HG02610 (cell line): ENCODE measurements around the gene ODF2L.

Experiments
- ATAC-seq: cut with Tn5 transposase; IDR thresholded peaks from one replicate; pipeline ENCODE4 v1.9.1; 2021; ENCODE audit warnings: mild to moderate bottlenecking, moderate library complexity; ENCODE audit not compliant: unreplicated experiment

ODF2L gene

GRCh38 chr1:86395751-86396497, at the start of gene ODF2L:
TSS of gene ODF2L (minus strand) at chr1:86396323. CDS start at chr1:86387027, 9,296 bp downstream.
- peak; percentile 100 for ATAC-seq

- ATAC-seq = no peak
Observed at GRCh38 chr1:86445919-86446318, 49.8 kb upstream of the ODF2L start.

- ATAC-seq = no peak
Observed at GRCh38 chr1:86441997-86442396, 45.9 kb upstream of the ODF2L start.

- ATAC-seq = no peak
Observed at GRCh38 chr1:86441581-86441980, 45.5 kb upstream of the ODF2L start.

GRCh38 chr1:86436041-86436440, 39.9 kb upstream of the ODF2L start:
- no peak for ATAC-seq

GRCh38 chr1:86435327-86435726, 39.2 kb upstream of the ODF2L start:
- no peak for ATAC-seq

GRCh38 chr1:86434059-86434458, 37.9 kb upstream of the ODF2L start:
- no peak for ATAC-seq

GRCh38 chr1:86430376-86430775, 34.3 kb upstream of the ODF2L start:
- no peak for ATAC-seq

GRCh38 chr1:86429835-86430234, 33.7 kb upstream of the ODF2L start:
- no peak for ATAC-seq

GRCh38 chr1:86429122-86429725, 33.1 kb upstream of the ODF2L start:
- ATAC-seq = no peak

GRCh38 chr1:86423873-86424272, 27.8 kb upstream of the ODF2L start, which contains the start of gene CLCA2:
TSS of gene CLCA2 (plus strand) at chr1:86424171. CDS start at chr1:86424248, 77 bp downstream.
- no peak for ATAC-seq

- ATAC-seq = no peak
Observed at GRCh38 chr1:86423473-86423872, 27.4 kb upstream of the ODF2L start.

GRCh38 chr1:86421601-86422280, 25.6 kb upstream of the ODF2L start:
- no peak for ATAC-seq

GRCh38 chr1:86419277-86419903, 23.3 kb upstream of the ODF2L start:
- ATAC-seq = peak; percentile 76

- ATAC-seq = no peak
Observed at GRCh38 chr1:86416343-86416742, 20.2 kb upstream of the ODF2L start.

GRCh38 chr1:86410879-86411278, 14.8 kb upstream of the ODF2L start:
- no peak for ATAC-seq

GRCh38 chr1:86409416-86410021, 13.4 kb upstream of the ODF2L start:
- ATAC-seq = no peak

GRCh38 chr1:86396498-86396890, 371 bp upstream of the ODF2L start:
- ATAC-seq = peak; percentile 19

GRCh38 chr1:86394416-86394815, 1.7 kb downstream of the ODF2L start:
- no peak for ATAC-seq

GRCh38 chr1:86389307-86389706, 6.8 kb downstream of the ODF2L start:
- ATAC-seq = peak; percentile 79

GRCh38 chr1:86388777-86389176, 7.3 kb downstream of the ODF2L start:
- no peak for ATAC-seq
